ENCODE data around the gene RNF220. TPM values are rescaled to one million over a fixed set of nuclear protein-coding genes. Genes with fewer than 3 reads are reported as not detected.
A peak's percentile ranks its signal among the peaks of the same experiment; 100 is the strongest.

The RNF220 gene
- total RNA-seq, 6 experiments from 2014 or later = 19.2 to 57.9 (median 23.0) TPM

GRCh38 chr1:44422161-44422560 is 17.1 kb downstream of the RNF220 start:
- peak in 1 of 4 donors; percentile 39 for ATAC-seq
- DNase-seq = no peak
- H3K27ac ChIP-seq = no peak overlapping the region
- 36% methylated on average over 3 of the region's 6 CpGs for WGBS (ENCODE audit: insufficient coverage, low coverage, low lambda C conversion rate, missing lambda C conversion rate)
- no peaks in the 10 kb centered on the region for H3K9me3 ChIP-seq
- no peak overlapping the region for H3K4me3 ChIP-seq
- peaks cover 0 to 10% (median 0%) of the 10 kb centered on the region in 4 donors for H3K4me1 ChIP-seq
- no peak for TF ChIP-seq POLR2A (IDR thresholded peaks at IDR 0.05)
- TF ChIP-seq, protein P1, sequence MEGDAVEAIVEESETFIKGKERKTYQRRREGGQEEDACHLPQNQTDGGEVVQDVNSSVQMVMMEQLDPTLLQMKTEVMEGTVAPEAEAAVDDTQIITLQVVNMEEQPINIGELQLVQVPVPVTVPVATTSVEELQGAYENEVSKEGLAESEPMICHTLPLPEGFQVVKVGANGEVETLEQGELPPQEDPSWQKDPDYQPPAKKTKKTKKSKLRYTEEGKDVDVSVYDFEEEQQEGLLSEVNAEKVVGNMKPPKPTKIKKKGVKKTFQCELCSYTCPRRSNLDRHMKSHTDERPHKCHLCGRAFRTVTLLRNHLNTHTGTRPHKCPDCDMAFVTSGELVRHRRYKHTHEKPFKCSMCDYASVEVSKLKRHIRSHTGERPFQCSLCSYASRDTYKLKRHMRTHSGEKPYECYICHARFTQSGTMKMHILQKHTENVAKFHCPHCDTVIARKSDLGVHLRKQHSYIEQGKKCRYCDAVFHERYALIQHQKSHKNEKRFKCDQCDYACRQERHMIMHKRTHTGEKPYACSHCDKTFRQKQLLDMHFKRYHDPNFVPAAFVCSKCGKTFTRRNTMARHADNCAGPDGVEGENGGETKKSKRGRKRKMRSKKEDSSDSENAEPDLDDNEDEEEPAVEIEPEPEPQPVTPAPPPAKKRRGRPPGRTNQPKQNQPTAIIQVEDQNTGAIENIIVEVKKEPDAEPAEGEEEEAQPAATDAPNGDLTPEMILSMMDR (IDR thresholded peaks at IDR 0.05) = no peak
- H3K27me3 ChIP-seq = peaks cover 10 to 37% of the 10 kb centered on the region in 2 donors
- intact Hi-C loops (cut with DNase I) = no loop called here
- H3K36me3 ChIP-seq = no peaks in the 10 kb centered on the region

- no peak for TF ChIP-seq POLR2A (IDR thresholded peaks at IDR 0.05)
- TF ChIP-seq, protein P1 (IDR thresholded peaks at IDR 0.05) = no peak
- no peaks in the 10 kb centered on the region for H3K36me3 ChIP-seq
- no peaks in the 10 kb centered on the region for H3K9me3 ChIP-seq
- H3K4me1 ChIP-seq = peaks cover 0 to 3% (median 0%) of the 10 kb centered on the region in 4 donors
- intact Hi-C loops (cut with DNase I) = no loop called here
- ATAC-seq = peak; percentile 88 to 97 (median 94)
- DNase-seq = peak in 2 of 3 donors; percentile 66 to 84
- peaks cover 5 to 20% of the 10 kb centered on the region in 2 donors for H3K27me3 ChIP-seq
- H3K27ac ChIP-seq = no peak overlapping the region
- WGBS (ENCODE audit: insufficient coverage, low coverage, low lambda C conversion rate, missing lambda C conversion rate) = 24% methylated on average over 19 of the region's 19 CpGs
- no peak overlapping the region for H3K4me3 ChIP-seq
Measured at GRCh38 chr1:44423591-44424537, 18.8 kb downstream of the RNF220 start.

DNA sequence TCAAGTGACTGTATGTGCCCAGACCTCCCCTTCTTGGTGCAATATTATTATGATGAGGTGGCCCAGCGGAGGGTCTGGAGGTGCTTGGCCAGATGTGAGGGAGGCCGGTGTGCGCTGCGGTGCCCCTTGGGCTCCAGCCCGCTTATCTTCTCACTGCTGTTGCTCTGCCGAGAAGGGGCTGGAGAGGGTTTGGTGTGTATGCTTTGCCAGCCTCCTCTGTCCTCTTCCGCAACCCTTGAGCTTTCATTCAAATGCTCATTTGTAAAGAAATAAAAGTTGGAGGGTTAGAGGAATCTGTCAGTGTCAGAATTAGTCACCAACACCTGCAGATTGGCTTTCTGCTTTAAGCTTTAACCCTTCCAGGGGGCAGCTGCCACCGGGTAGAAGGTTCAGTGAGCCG is 19.7 kb downstream of the RNF220 start:
- DNase-seq = no peak
- Histone ChIP-seq H3K27me3 (peaks cover 0 to 11% of the 10 kb centered on the region in 2 donors), H3K36me3 (no peaks in the 10 kb centered on the region), H3K27ac (no peak overlapping the region), H3K4me3 (no peak overlapping the region), H3K9me3 (no peaks in the 10 kb centered on the region), H3K4me1 (peaks cover 0 to 3% (median 0%) of the 10 kb centered on the region in 4 donors)
- intact Hi-C loops (cut with DNase I) = no loop called here
- WGBS (ENCODE audit: insufficient coverage, low coverage, low lambda C conversion rate, missing lambda C conversion rate) = 78% methylated on average over 6 of the region's 9 CpGs
- TF ChIP-seq POLR2A (IDR thresholded peaks at IDR 0.05) = no peak
- TF ChIP-seq, protein P1 (IDR thresholded peaks at IDR 0.05) = no peak
- ATAC-seq = no peak

- Histone ChIP-seq H3K27me3 (peaks cover 0 to 5% of the 10 kb centered on the region in 2 donors), H3K27ac (no peak overlapping the region), H3K4me1 (peaks cover 0 to 3% (median 0%) of the 10 kb centered on the region in 4 donors), H3K4me3 (no peak overlapping the region), H3K9me3 (peaks cover 0 to 4% (median 0%) of the 10 kb centered on the region in 4 donors), H3K36me3 (no peaks in the 10 kb centered on the region)
- intact Hi-C loops (cut with DNase I) = no loop called here
- TF ChIP-seq POLR2A (IDR thresholded peaks at IDR 0.05) = no peak
- TF ChIP-seq, protein P1 (IDR thresholded peaks at IDR 0.05) = no peak
- DNase-seq (no peak), ATAC-seq (no peak)
- 53% methylated on average over 7 of the region's 8 CpGs for WGBS (ENCODE audit: insufficient coverage, low coverage, low lambda C conversion rate, missing lambda C conversion rate)
Measured at GRCh38 chr1:44425341-44426082, 20.5 kb downstream of the RNF220 start.
